GM19043 (cell line): ENCODE data around the gene ZNF836.
A peak's percentile ranks its signal among the peaks of the same experiment; 100 is the strongest.

ENCODE experiments used
- ATAC-seq: cut with Tn5 transposase; IDR thresholded peaks from one replicate; pipeline ENCODE4 v1.9.1; 2021; ENCODE audit warnings: low read depth; ENCODE audit not compliant: unreplicated experiment

The ZNF836 gene

GRCh38 chr19:52188822-52189734, 17.7 kb upstream of the ZNF836 start:
- no peak for ATAC-seq

GRCh38 chr19:52187407-52187806, 16.0 kb upstream of the ZNF836 start:
- no peak for ATAC-seq

- ATAC-seq, result no peak
These were observed 5.2 kb upstream of the ZNF836 start for GRCh38 chr19:52176574-52176973.

- no peak for ATAC-seq
These were observed 926 bp upstream of the ZNF836 start for GRCh38 chr19:52172347-52172746.

GRCh38 chr19:52170863-52171320, 529 bp downstream of the ZNF836 start:
- ATAC-seq, result no peak

GRCh38 chr19:52170304-52170703, 1.1 kb downstream of the ZNF836 start:
- no peak for ATAC-seq

GRCh38 chr19:52155596-52156359, 15.6 kb downstream of the ZNF836 start:
- ATAC-seq, result no peak

- ATAC-seq, result no peak
These were observed 23.2 kb downstream of the ZNF836 start for GRCh38 chr19:52148256-52148655.

- no peak for ATAC-seq
These were observed 29.3 kb downstream of the ZNF836 start for GRCh38 chr19:52142001-52142595.

GRCh38 chr19:52141203-52141602, 30.2 kb downstream of the ZNF836 start:
- no peak for ATAC-seq

- ATAC-seq, result peak; percentile 93
These were observed 31.2 kb downstream of the ZNF836 start for GRCh38 chr19:52140032-52140710.

GRCh38 chr19:52139252-52140031, 32.0 kb downstream of the ZNF836 start, which contains the start of gene ZNF616:
TSS of gene ZNF616 (minus strand) at chr19:52139938. CDS start at chr19:52130512, 9,426 bp downstream.
- no peak for ATAC-seq

GRCh38 chr19:52138983-52139251, 32.5 kb downstream of the ZNF836 start:
- ATAC-seq, result no peak

- no peak for ATAC-seq
These were observed 33.0 kb downstream of the ZNF836 start for GRCh38 chr19:52138278-52138982.

GRCh38 chr19:52120286-52120685, 51.1 kb downstream of the ZNF836 start:
- no peak for ATAC-seq

GRCh38 chr19:52115526-52116053, 55.8 kb downstream of the ZNF836 start:
- no peak for ATAC-seq

GRCh38 chr19:52114691-52115090, 56.7 kb downstream of the ZNF836 start:
- no peak for ATAC-seq

GRCh38 chr19:52112624-52113023, 58.8 kb downstream of the ZNF836 start:
- ATAC-seq, result no peak

- no peak for ATAC-seq
These were observed 60.6 kb downstream of the ZNF836 start for GRCh38 chr19:52110780-52111179.
